C4-2B (cell line): ENCODE results near the gene KIAA1549.

Source experiments
- CTCF ChIP-seq: fragments of 450-650 bp; conservative IDR thresholded peaks from 2 replicates; pipeline ENCODE4 v1.5.1; 2017; ENCODE audit warnings: mild to moderate bottlenecking
- ZFX ChIP-seq: fragments of 450-650 bp; IDR thresholded peaks from 2 replicates; pipeline ENCODE4 v1.6.1; 2017

DNA sequence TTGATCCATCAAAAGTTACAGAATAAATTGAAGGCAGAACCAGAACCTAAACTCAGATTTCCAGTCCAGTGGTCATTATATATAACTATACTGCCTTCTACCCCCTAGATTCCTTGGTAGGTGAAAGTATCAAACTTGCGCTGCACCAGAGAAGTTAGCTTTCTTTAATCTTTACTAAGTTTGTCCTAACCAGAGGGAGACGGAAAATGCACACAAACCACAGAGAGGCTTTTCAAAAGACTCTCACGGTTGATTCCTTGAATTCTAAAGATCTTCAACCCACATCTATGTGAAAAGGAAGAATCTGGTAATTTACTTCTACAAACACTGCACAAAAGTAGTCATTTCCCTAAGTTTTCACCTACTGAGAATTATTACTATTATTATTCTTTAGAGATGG lies 18.2 kb upstream of the KIAA1549 start:
- TF ChIP-seq CTCF (no peak), ZFX (no peak)
